CD14-positive monocyte (primary cell): ENCODE measurements around the gene HOXD8. TPM values are rescaled to one million over a fixed set of nuclear protein-coding genes. Genes with fewer than 3 reads are reported as not detected.

ENCODE experiments used
- DNase-seq, 3 donors: peaks; one replicate each; pipeline ENCODE4 v3.0.0-alpha.2; 2011 to 2022
- H2AFZ ChIP-seq: 2 replicates; pipeline ENCODE4 v1.6.0; 2012; ENCODE audit warnings: mild to moderate bottlenecking, low read depth, low read length, inconsistent platforms; ENCODE audit not compliant: insufficient read depth, poor library complexity, severe bottlenecking
- H3K27ac ChIP-seq, 2 donors: 1 replicate in 1 of 2; 2 replicates in 1 of 2; pipeline ENCODE4 v1.5.1; 2012 to 2013; ENCODE audit warnings: low read length in 2 of 2, control low read depth in 1 of 2, inconsistent platforms in 1 of 2, low read depth in 1 of 2, mild to moderate bottlenecking in 1 of 2
- H3K27me3 ChIP-seq, 2 donors: one replicate each; pipeline versions ENCODE4 v1.6.0 to v1.6.1; 2011 to 2013; ENCODE audit warnings: low read length in 2 of 2; ENCODE audit not compliant: control insufficient read depth in 2 of 2, insufficient read depth in 2 of 2
- H3K36me3 ChIP-seq, 2 donors: replicated peaks in 1 of 2; 1 replicate in 1 of 2; 2 replicates in 1 of 2; pipeline versions ENCODE4 v1.5.1 to v1.6.1; 2012 to 2013; ENCODE audit warnings: low read length in 2 of 2, control low read depth in 1 of 2, inconsistent platforms in 1 of 2, mild to moderate bottlenecking in 1 of 2; ENCODE audit not compliant: insufficient read depth in 2 of 2, control insufficient read depth in 1 of 2
- H3K4me1 ChIP-seq, 2 donors: 1 replicate in 1 of 2; 2 replicates in 1 of 2; pipeline versions ENCODE4 v1.5.1 to v1.6.1; 2012 to 2013; ENCODE audit warnings: low read length in 2 of 2, control low read depth in 1 of 2, inconsistent platforms in 1 of 2, mild to moderate bottlenecking in 1 of 2, moderate library complexity in 1 of 2; ENCODE audit not compliant: insufficient read depth in 2 of 2, control insufficient read depth in 1 of 2
- H3K4me2 ChIP-seq: replicated peaks from 2 replicates; pipeline ENCODE3; 2012; ENCODE audit warnings: low read length, moderate library complexity, mild to moderate bottlenecking; ENCODE audit not compliant: poor library complexity, severe bottlenecking; ENCODE audit errors: extremely low read depth
- H3K4me3 ChIP-seq, 3 experiments: fragments of 200-600 bp in 1 of 3; sonication (generic) in 1 of 3; replicated peaks in 1 of 3; 1 replicate in 2 of 3; 2 replicates in 1 of 3; pipeline ENCODE4 v1.5.1; 2011 to 2013; ENCODE audit warnings: low read length in 3 of 3, mild to moderate bottlenecking in 3 of 3, control low read depth in 2 of 3, low read depth in 2 of 3, inconsistent platforms in 1 of 3, moderate library complexity in 1 of 3
- H3K79me2 ChIP-seq: 2 replicates; pipeline ENCODE4 v1.6.0; 2012; ENCODE audit warnings: mild to moderate bottlenecking, control low read depth, inconsistent platforms, low read length, moderate library complexity; ENCODE audit not compliant: insufficient read depth
- H3K9ac ChIP-seq: 2 replicates; pipeline ENCODE4 v1.6.0; 2017; ENCODE audit warnings: low read length, mild to moderate bottlenecking; ENCODE audit not compliant: insufficient read depth, poor library complexity, severe bottlenecking
- H3K9me3 ChIP-seq, 2 donors: replicated peaks in 1 of 2; 1 replicate in 1 of 2; 2 replicates in 1 of 2; pipeline versions ENCODE4 v1.5.1 to v1.6.1; 2012 to 2013; ENCODE audit warnings: low read length in 2 of 2, control low read depth in 1 of 2; ENCODE audit not compliant: control insufficient read depth in 1 of 2, insufficient read depth in 1 of 2
- H4K20me1 ChIP-seq: 2 replicates; pipeline ENCODE4 v1.6.0; 2012; ENCODE audit warnings: mild to moderate bottlenecking, low read length, control low read depth, moderate library complexity; ENCODE audit not compliant: insufficient read depth
- H3K27ac Mint-ChIP-seq, 7 donors: one replicate each; pipeline ENCODE4 v1.8.0; 2020; ENCODE audit warnings: mild to moderate bottlenecking in 7 of 7, mixed read lengths in 7 of 7, moderate library complexity in 6 of 7, inconsistent platforms in 2 of 7
- H3K27me3 Mint-ChIP-seq, 3 donors: one replicate each; pipeline ENCODE4 v1.8.0; 2021 to 2022; ENCODE audit warnings: low read depth in 3 of 3, mild to moderate bottlenecking in 3 of 3, mixed read lengths in 3 of 3, moderate library complexity in 3 of 3, inconsistent platforms in 1 of 3
- H3K36me3 Mint-ChIP-seq, 2 donors: one replicate each; pipeline ENCODE4 v1.8.0; 2020; ENCODE audit warnings: mixed read lengths in 2 of 2, inconsistent platforms in 1 of 2, mild to moderate bottlenecking in 1 of 2
- H3K4me1 Mint-ChIP-seq: one replicate; pipeline ENCODE4 v1.8.0; 2020; ENCODE audit warnings: mild to moderate bottlenecking, mixed read lengths
- H3K4me3 Mint-ChIP-seq, 2 donors: one replicate each; pipeline ENCODE4 v1.8.0; 2020; ENCODE audit warnings: mild to moderate bottlenecking in 2 of 2, mixed read lengths in 2 of 2, moderate library complexity in 1 of 2
- H3K9me3 Mint-ChIP-seq, 7 donors: one replicate each; pipeline ENCODE4 v1.8.0; 2020 to 2022; ENCODE audit warnings: mixed read lengths in 7 of 7, mild to moderate bottlenecking in 6 of 7, moderate library complexity in 6 of 7, inconsistent platforms in 2 of 7
- CTCF ChIP-seq: fragments of 200-600 bp; IDR thresholded peaks from one replicate; pipeline ENCODE4 v1.8.0; 2022; ENCODE audit warnings: antibody characterized with exemption, mild to moderate bottlenecking
- WGBS: methylation state at CpG from one replicate; pipeline ENCODE4 v1.1.5; 2013; ENCODE audit warnings: missing lambda C conversion rate; ENCODE audit not compliant: insufficient coverage; 5-methylcytosine and 5-hydroxymethylcytosine counted together
- intact Hi-C, 2 donors: fragments of 100-400 bp; cut with micrococcal nuclease; formaldehyde crosslinking; loops; one replicate each; pipeline versions ENCODE4 v1.15.0 to v1.15.1; 2023
- polyA plus RNA-seq, 3 donors: library from polyadenylated mRNA; depleted of rRNA in 1 of 3; unstranded in 2 of 3; stranded (reverse) in 1 of 3; fragments of 300-500 nt in 2 of 3; fragments of >200 nt in 1 of 3; fragmentation: Illumina TruSeq in 2 of 3; gene quantifications; 1 replicate in 2 of 3; 2 replicates in 1 of 3; pipeline ENCODE4 v1.2.3, GENCODE V29; 2012 to 2021

Gene HOXD8
- polyA plus RNA-seq, 3 donors, result not detected

GRCh38 chr2:176080540-176081375 is 48.7 kb upstream of the HOXD8 start:
- Mint-ChIP-seq H3K9me3 (peaks cover 10 to 51% (median 36%) of the 10 kb centered on the region in 7 donors), H3K36me3 (peaks cover 8 to 15% of the 10 kb centered on the region in 2 donors)

More at GRCh38 chr2:176080540-176081375, 48.7 kb upstream of the HOXD8 start:
- no peak for TF ChIP-seq CTCF
- Histone ChIP-seq H4K20me1 (no peaks in the 10 kb centered on the region), H3K4me1 (peaks cover 0 to 20% of the 10 kb centered on the region in 2 donors), H3K36me3 (no peaks in the 10 kb centered on the region), H3K79me2 (no peaks in the 10 kb centered on the region), H2AFZ (no peak overlapping the region), H3K9me3 (peaks cover 8 to 78% of the 10 kb centered on the region in 2 donors), H3K4me2 (peak overlapping the region; percentile 44), H3K4me3 (no peak overlapping the region), H3K27ac (no peak overlapping the region), H3K27me3 (peaks cover 91 to 96% of the 10 kb centered on the region in 2 donors), H3K9ac (no peak overlapping the region)
- intact Hi-C loops, result loop anchor here in 1 of 2 donors (5.0 kb wide), 1 partner anchor 42 kb away; the partner anchor contains the start of gene HOXD9
- DNase-seq, result peak in 1 of 3 donors; percentile 33
- 6% methylated on average over 48 of the region's 68 CpGs for WGBS
- H3K27ac Mint-ChIP-seq, result no peak overlapping the region
- peaks cover 29% of the 10 kb centered on the region for H3K4me1 Mint-ChIP-seq
- peak overlapping the region; percentile 24 to 85 for H3K4me3 Mint-ChIP-seq
- H3K27me3 Mint-ChIP-seq, result peaks cover 85 to 95% (median 91%) of the 10 kb centered on the region in 3 donors
